Measurements from ENCODE around the gene SF1.

SF1 gene

GRCh38 chr11:64800303-64801157 lies 22.2 kb upstream of the SF1 start:
- DNase-seq: no peak

GRCh38 chr11:64799623-64800302 lies 21.4 kb upstream of the SF1 start:
- DNase-seq: no peak

- DNase-seq: no peak
Measured at GRCh38 chr11:64799256-64799622, 20.9 kb upstream of the SF1 start.

GRCh38 chr11:64796757-64797541 lies 18.6 kb upstream of the SF1 start:
- no peak for DNase-seq

GRCh38 chr11:64796047-64796756 lies 17.9 kb upstream of the SF1 start:
- no peak for DNase-seq

GRCh38 chr11:64794526-64794925 lies 16.2 kb upstream of the SF1 start:
- DNase-seq: no peak

- DNase-seq: no peak
Measured at GRCh38 chr11:64793271-64794160, 15.2 kb upstream of the SF1 start.

GRCh38 chr11:64792482-64792881 lies 14.1 kb upstream of the SF1 start:
- DNase-seq: no peak

- DNase-seq: no peak
Measured at GRCh38 chr11:64791781-64792291, 13.5 kb upstream of the SF1 start.

- no peak for DNase-seq
Measured at GRCh38 chr11:64790205-64791095, 12.1 kb upstream of the SF1 start.

GRCh38 chr11:64789331-64790204 lies 11.2 kb upstream of the SF1 start:
- no peak for DNase-seq

- DNase-seq: no peak
Measured at GRCh38 chr11:64788321-64789215, 10.2 kb upstream of the SF1 start.

GRCh38 chr11:64787526-64788320 lies 9.4 kb upstream of the SF1 start:
- DNase-seq: peak; percentile 78

GRCh38 chr11:64786308-64786707 lies 8.0 kb upstream of the SF1 start:
- DNase-seq: no peak

- DNase-seq: no peak
Measured at GRCh38 chr11:64784813-64785581, 6.7 kb upstream of the SF1 start.

- DNase-seq: no peak
Measured at GRCh38 chr11:64778223-64778472, 194 bp downstream of the SF1 start.
